ENCODE results near the gene LCMT1.

Gene LCMT1

GRCh38 chr16:25199457-25199856 lies 87.9 kb downstream of the LCMT1 start:
- no peak for DNase-seq (ENCODE audit: low spot score)

- no peak for DNase-seq (ENCODE audit: low spot score)
Measured at GRCh38 chr16:25210758-25211157, 99.2 kb downstream of the LCMT1 start.

GRCh38 chr16:25212636-25213035 lies 101.1 kb downstream of the LCMT1 start:
- DNase-seq (ENCODE audit: low spot score): no peak

- no peak for DNase-seq (ENCODE audit: low spot score)
Measured at GRCh38 chr16:25213709-25214397, 102.3 kb downstream of the LCMT1 start.

- no peak for DNase-seq (ENCODE audit: low spot score)
Measured at GRCh38 chr16:25217112-25217511, 105.6 kb downstream of the LCMT1 start.

- DNase-seq (ENCODE audit: low spot score): no peak
Measured at GRCh38 chr16:25217921-25218320, 106.4 kb downstream of the LCMT1 start.

- no peak for DNase-seq (ENCODE audit: low spot score)
Measured at GRCh38 chr16:25219070-25219737, 107.7 kb downstream of the LCMT1 start.

GRCh38 chr16:25222959-25223358 lies 111.4 kb downstream of the LCMT1 start:
- no peak for DNase-seq (ENCODE audit: low spot score)

GRCh38 chr16:25223964-25224363 lies 112.4 kb downstream of the LCMT1 start:
- no peak for DNase-seq (ENCODE audit: low spot score)

- DNase-seq (ENCODE audit: low spot score): no peak
Measured at GRCh38 chr16:25224731-25225319, 113.3 kb downstream of the LCMT1 start.
